ENCODE results near the gene SPACA9.

The SPACA9 gene

GRCh38 chr9:132840980-132841379 is 37.7 kb upstream of the SPACA9 start:
- no peak for TF ChIP-seq CTCF (IDR thresholded peaks at IDR 0.05; ENCODE audit: low read depth, low read length)
- no peak for DNase-seq (ENCODE audit: extremely low read depth, low read depth)

DNA sequence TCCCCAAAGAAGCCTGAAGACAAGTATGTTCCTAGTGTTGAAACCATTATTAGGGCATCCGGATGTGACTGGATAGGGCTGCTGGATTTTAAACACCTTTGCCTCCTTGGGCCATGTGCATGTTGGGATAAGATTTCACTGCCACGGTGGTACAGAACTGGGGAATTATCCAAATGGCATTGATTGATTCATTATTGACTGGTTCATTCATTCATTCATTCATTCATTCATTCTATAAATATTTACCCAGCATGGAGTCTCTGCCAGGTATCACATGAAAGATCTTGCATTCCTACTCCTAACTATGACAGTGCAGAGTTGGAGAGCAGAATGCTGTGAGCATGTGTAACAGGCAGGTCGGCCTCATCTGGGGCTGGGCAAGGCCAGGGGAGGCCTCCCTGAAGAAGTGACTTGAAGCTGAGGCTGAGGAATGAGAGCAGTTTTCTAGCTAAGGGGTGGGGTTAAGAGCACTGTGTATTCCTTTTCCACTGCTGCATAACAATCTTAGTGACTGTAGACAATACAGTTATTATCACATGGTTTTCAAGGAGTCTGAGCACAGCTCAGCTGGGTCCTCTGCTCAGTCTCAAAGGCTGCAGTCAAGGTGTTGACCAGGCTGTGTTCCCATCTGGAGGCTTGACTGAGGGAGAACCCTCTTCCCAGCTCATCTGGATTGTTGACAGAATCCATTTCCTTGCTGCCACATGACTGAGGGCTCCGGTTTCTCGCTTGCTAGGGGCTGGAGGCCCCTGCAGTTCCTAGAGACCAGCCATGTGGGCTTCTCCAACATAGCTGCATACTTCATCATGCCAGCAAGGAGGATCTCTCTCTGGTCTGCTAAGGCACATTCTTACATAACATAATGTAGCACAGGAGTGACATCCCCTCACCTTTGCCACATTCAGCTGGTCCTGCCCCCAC is 36.3 kb upstream of the SPACA9 start:
- TF ChIP-seq CTCF (IDR thresholded peaks at IDR 0.05; ENCODE audit: low read depth, low read length), result no peak
- no peak for DNase-seq (ENCODE audit: extremely low read depth, low read depth)

DNA sequence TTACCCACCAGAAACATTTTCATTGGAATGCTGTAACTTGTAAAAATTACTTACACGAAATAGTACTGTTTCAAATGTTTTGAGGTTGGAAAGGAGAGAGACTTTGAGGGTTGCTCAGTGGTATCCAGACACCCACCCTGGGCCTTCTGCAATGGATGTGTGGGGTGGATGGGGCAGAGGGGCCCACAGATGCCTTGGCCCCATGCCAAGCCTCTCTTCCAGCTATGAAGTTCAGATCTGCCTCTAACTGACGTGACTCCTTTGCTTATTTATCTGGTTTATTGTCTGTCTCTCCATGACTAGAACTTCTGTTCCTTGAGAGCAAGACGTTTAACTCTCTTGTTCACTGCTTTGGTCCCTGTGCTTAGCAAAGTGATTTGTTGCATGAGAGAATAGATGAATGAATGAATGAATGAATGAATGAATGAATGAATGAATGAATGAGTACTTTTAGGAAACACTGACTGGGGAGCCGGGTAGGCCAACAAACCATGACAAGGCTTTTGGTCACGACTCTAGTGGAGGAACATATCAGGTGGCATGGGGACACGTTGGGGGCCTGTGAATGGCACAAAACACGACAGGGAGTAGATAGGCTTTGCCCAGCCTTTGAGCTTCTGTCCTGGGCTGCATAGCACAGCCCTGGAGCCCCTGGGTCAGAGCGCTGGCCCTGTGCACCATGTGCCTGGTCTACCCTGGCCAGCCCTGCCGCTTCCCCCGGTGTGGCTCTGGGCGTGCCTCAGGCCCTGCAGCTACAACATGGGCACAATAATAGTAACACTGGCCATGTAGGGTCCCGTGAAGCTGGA is 32.4 kb upstream of the SPACA9 start:
- DNase-seq (ENCODE audit: extremely low read depth, low read depth), result no peak
- no peak for TF ChIP-seq CTCF (IDR thresholded peaks at IDR 0.05; ENCODE audit: low read depth, low read length)

DNA sequence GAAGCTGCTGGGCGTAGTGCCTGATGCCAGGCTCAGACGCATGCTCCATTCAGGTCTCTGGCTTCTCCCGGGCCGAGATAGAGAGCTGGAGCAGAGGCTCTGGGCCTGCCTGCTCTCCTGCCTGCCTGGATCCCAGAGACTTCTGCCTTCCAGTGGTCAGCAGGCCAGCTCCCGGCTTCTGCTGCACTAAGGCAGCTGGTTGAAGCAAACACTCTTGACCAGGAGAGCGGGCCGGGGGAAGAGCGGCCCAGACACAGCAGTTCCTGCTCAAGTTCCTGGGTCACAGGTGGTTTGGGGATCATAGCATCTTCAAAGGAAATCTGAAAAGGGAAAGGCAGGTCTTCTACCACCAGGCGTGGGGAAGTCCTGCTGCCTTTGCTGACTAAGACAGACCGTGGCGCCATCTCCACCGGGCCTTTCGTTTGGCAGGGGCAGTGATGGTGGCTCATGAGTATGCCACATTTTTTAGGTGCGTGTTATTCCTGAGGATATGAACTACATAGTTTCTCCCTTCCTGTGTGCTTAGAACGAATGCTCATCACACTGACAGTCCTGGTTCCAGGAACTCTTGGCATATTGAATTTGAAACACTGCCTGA is 31.7 kb upstream of the SPACA9 start:
- no peak for TF ChIP-seq CTCF (IDR thresholded peaks at IDR 0.05; ENCODE audit: low read depth, low read length)
- DNase-seq (ENCODE audit: extremely low read depth, low read depth), result no peak

GRCh38 chr9:132849185-132849706 is 29.5 kb upstream of the SPACA9 start:
- TF ChIP-seq CTCF (IDR thresholded peaks at IDR 0.05; ENCODE audit: low read depth, low read length), result no peak
- no peak for DNase-seq (ENCODE audit: extremely low read depth, low read depth)

- no peak for TF ChIP-seq CTCF (IDR thresholded peaks at IDR 0.05; ENCODE audit: low read depth, low read length)
- no peak for DNase-seq (ENCODE audit: extremely low read depth, low read depth)
Measured at GRCh38 chr9:132853482-132853881, 25.2 kb upstream of the SPACA9 start.

Data from AG09319 (cell line).